Endothelial cell of coronary artery (primary cell): ENCODE measurements around the gene GDPD2. TPM values are rescaled to one million over a fixed set of nuclear protein-coding genes. Genes with fewer than 3 reads are reported as not detected.

Experiments
- total RNA-seq: library from RNA; depleted of rRNA; stranded (reverse); fragments of >200 nt; gene quantifications from 2 replicates; pipeline ENCODE4 v1.2.3, GENCODE V29; 2014

GDPD2 gene
- total RNA-seq = not detected in 2 replicates

GRCh38 chrX:70422851-70423341 lies at the start of gene GDPD2:
Gene GDPD2, plus strand, starts transcription at chrX:70423314. Its CDS starts 1,671 bp downstream, at chrX:70424985.

DNA sequence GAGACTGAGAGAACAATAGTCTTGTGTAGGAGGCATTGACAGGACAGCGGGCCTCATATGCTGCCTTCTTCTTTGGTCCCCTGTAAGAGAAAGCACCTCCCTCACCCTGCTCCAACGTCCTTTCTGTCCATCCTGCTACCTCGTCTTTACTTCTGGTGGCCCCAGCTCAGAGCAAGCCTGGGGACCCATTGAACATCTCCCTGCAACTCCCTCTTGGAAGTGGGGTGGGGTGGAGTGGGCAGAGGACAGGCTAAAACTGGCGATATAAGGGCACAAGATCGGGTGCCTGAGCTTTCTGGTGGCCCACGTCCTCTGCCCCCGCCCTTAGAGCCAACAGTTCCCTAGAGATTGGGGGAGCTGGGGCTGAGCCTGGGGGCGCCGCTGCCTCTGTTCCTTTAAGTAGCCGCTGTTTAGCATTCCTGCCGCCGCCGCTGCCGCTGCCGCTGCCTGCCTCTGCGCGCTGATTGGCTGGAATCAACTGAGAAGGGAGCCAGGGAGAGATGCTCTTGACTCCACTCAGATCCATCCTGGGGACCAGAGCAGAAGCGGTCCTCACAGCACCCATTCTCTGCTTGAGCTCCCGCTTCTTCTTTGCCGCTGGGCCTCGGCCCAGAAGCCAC lies 21.3 kb downstream of the GDPD2 start, which contains the start of gene DLG3:
Gene DLG3, plus strand, starts transcription at position 510 of the 620 bp plus-strand sequence. CDS start 367 bp downstream, outside the sequence.

Other genes starting within 250 kb of the GDPD2 start
- gene DGAT2L6, start 245.8 kb upstream of the GDPD2 start, total RNA-seq = not detected in 2 replicates
- not detected in 2 replicates for gene AWAT1, start 188.7 kb upstream of the GDPD2 start, total RNA-seq
- gene P2RY4, start 163.1 kb upstream of the GDPD2 start, total RNA-seq = 0.09 TPM in 1 of 2 replicates, not detected in the other
- not detected in 2 replicates for gene ARR3, start 155.0 kb upstream of the GDPD2 start, total RNA-seq
- gene RAB41, start 141.1 kb upstream of the GDPD2 start, total RNA-seq = not detected in 2 replicates
- 36.2 TPM in 2 replicates for gene PDZD11, start 133.4 kb upstream of the GDPD2 start, total RNA-seq
- 8.4 and 17.8 TPM in 2 replicates for gene KIF4A, start 133.2 kb upstream of the GDPD2 start, total RNA-seq
- 2.2 and 2.6 TPM in 2 replicates for gene DLG3, start 21.5 kb downstream of the GDPD2 start, total RNA-seq